Osteoblast (primary cell): ENCODE results near the gene BIN1. TPM values are rescaled to one million over a fixed set of nuclear protein-coding genes. Genes with fewer than 3 reads are reported as not detected.

Source experiments
- DNase-seq: peaks from one replicate; pipeline ENCODE4 v3.0.0; 2011; ENCODE audit warnings: low spot score, mixed read lengths; ENCODE audit not compliant: insufficient read length; ENCODE audit errors: missing footprints
- H2AFZ ChIP-seq: 2 replicates; pipeline ENCODE4 v1.6.0; 2011; ENCODE audit warnings: mild to moderate bottlenecking, low read length
- H3K27ac ChIP-seq: 2 replicates; pipeline ENCODE4 v1.5.1; 2011; ENCODE audit warnings: mild to moderate bottlenecking, low read depth, low read length, moderate library complexity
- H3K27me3 ChIP-seq: 2 replicates; pipeline ENCODE4 v1.6.0; 2012; ENCODE audit warnings: mild to moderate bottlenecking, control low read depth, inconsistent platforms, low read length, moderate library complexity; ENCODE audit not compliant: insufficient read depth
- H3K36me3 ChIP-seq: 2 replicates; pipeline ENCODE4 v1.5.1; 2011; ENCODE audit warnings: mild to moderate bottlenecking, low read length, control low read depth, moderate library complexity; ENCODE audit not compliant: insufficient read depth
- H3K4me1 ChIP-seq: 2 replicates; pipeline ENCODE4 v1.5.1; 2011; ENCODE audit warnings: mild to moderate bottlenecking, low read length, control low read depth, moderate library complexity; ENCODE audit not compliant: insufficient read depth
- H3K4me2 ChIP-seq: 2 replicates; pipeline ENCODE4 v1.6.0; 2011; ENCODE audit warnings: mild to moderate bottlenecking, low read length; ENCODE audit not compliant: insufficient read depth
- H3K4me3 ChIP-seq: fragments of 200-600 bp; sonication (generic); 3 replicates; pipeline ENCODE4 v1.5.1; 2012; ENCODE audit warnings: mild to moderate bottlenecking, low read length, inconsistent platforms; ENCODE audit not compliant: insufficient read depth
- H3K79me2 ChIP-seq: 2 replicates; pipeline ENCODE4 v1.6.0; 2012; ENCODE audit warnings: mild to moderate bottlenecking, low read length, control low read depth, inconsistent platforms; ENCODE audit not compliant: insufficient read depth
- H3K9me3 ChIP-seq: 2 replicates; pipeline ENCODE4 v1.5.1; 2011; ENCODE audit warnings: low read depth, low read length, control low read depth
- H4K20me1 ChIP-seq: 2 replicates; pipeline ENCODE4 v1.6.0; 2012; ENCODE audit warnings: mild to moderate bottlenecking, low read length, control low read depth; ENCODE audit not compliant: insufficient read depth
- CTCF ChIP-seq: IDR thresholded peaks from 2 replicates; pipeline ENCODE4 v1.5.1; 2011; ENCODE audit warnings: mild to moderate bottlenecking, low read depth, low read length, moderate library complexity; ENCODE audit errors: extremely low read depth
- total RNA-seq: library from RNA; depleted of rRNA; stranded (reverse); fragments of >200 nt; gene quantifications from 2 replicates; pipeline ENCODE4 v1.2.3, GENCODE V29; 2012

Gene BIN1
- total RNA-seq, 1 donor: 85.4 TPM

- peaks cover 67% of the 10 kb centered on the region for H3K79me2 ChIP-seq
Measured at GRCh38 chr2:127084611-127085316, 22.2 kb downstream of the BIN1 start.

GRCh38 chr2:127083819-127084503, 23.0 kb downstream of the BIN1 start:
- Histone ChIP-seq H3K4me2 (peak overlapping the region; percentile 72), H3K79me2 (peaks cover 68% of the 10 kb centered on the region), H3K27ac (peak overlapping the region; percentile 86), H3K4me1 (peaks cover 86% of the 10 kb centered on the region), H2AFZ (no peak overlapping the region), H3K9me3 (no peaks in the 10 kb centered on the region), H4K20me1 (peaks cover 20% of the 10 kb centered on the region), H3K27me3 (no peaks in the 10 kb centered on the region), H3K4me3 (peak overlapping the region; percentile 40), H3K36me3 (no peaks in the 10 kb centered on the region)
- no peak for TF ChIP-seq CTCF
- peak; percentile 99 for DNase-seq

More at GRCh38 chr2:127084611-127085316, 22.2 kb downstream of the BIN1 start:
- Histone ChIP-seq H2AFZ (no peak overlapping the region), H4K20me1 (peaks cover 19% of the 10 kb centered on the region), H3K27me3 (no peaks in the 10 kb centered on the region), H3K4me1 (peaks cover 80% of the 10 kb centered on the region), H3K27ac (peak overlapping the region; percentile 86), H3K9me3 (no peaks in the 10 kb centered on the region), H3K4me3 (peak overlapping the region; percentile 40), H3K4me2 (peak overlapping the region; percentile 72), H3K36me3 (no peaks in the 10 kb centered on the region)
- peak; percentile 94 for DNase-seq
- TF ChIP-seq CTCF: no peak

GRCh38 chr2:127082974-127083373, 24.0 kb downstream of the BIN1 start:
- Histone ChIP-seq H4K20me1 (peaks cover 26% of the 10 kb centered on the region), H3K4me3 (no peak overlapping the region), H3K9me3 (no peaks in the 10 kb centered on the region), H3K4me1 (peaks cover 88% of the 10 kb centered on the region), H2AFZ (no peak overlapping the region), H3K36me3 (no peaks in the 10 kb centered on the region), H3K79me2 (peaks cover 76% of the 10 kb centered on the region), H3K27me3 (no peaks in the 10 kb centered on the region), H3K4me2 (peak overlapping the region; percentile 72), H3K27ac (peak overlapping the region; percentile 86)
- no peak for TF ChIP-seq CTCF
- DNase-seq: no peak
